ENCODE results near the gene RAB44.

RAB44 gene

DNA sequence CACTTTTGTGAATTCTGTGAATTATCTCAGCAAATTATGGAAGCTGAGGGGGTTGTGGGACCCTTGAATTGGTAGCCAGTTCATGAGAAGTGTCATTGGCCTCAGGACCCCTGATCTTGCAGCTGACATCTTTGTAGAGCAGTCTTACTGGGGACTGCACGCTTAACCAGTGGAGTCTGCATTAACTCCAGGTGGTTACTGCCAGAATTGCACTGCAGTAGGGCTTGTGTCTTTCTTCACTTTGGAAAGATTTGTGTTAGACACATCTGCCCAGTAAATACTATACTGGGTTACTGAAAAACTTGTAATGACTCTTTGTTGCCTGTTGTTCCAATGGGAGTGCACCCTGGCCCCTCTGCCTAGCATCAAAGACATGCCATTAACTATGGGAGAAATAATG, 40.4 kb upstream of the RAB44 start:
- no peak for DNase-seq (ENCODE audit: insufficient read length, low spot score)
- peak; percentile 16 for FAIRE-seq
- TF ChIP-seq PAX5 (IDR thresholded peaks at IDR 0.05; ENCODE audit: insufficient read depth, low read length, severe bottlenecking) (no peak), POLR2AphosphoS5 (IDR thresholded peaks at IDR 0.05; ENCODE audit: low read depth, low read length) (no peak), POU2F2 (IDR thresholded peaks at IDR 0.05; ENCODE audit: low read depth, low read length) (no peak), POLR2A (IDR thresholded peaks at IDR 0.05; ENCODE audit: low read depth, low read length) (no peak), SPI1 (IDR thresholded peaks at IDR 0.05; ENCODE audit: low read depth, low read length) (no peak), TAF1 (IDR thresholded peaks at IDR 0.05; ENCODE audit: low read depth, low read length) (no peak)

- FAIRE-seq: peak; percentile 16
- DNase-seq (ENCODE audit: insufficient read length, low spot score): no peak
- TF ChIP-seq POLR2AphosphoS5 (IDR thresholded peaks at IDR 0.05; ENCODE audit: low read depth, low read length): no peak
- no peak for TF ChIP-seq TAF1 (IDR thresholded peaks at IDR 0.05; ENCODE audit: low read depth, low read length)
- TF ChIP-seq POLR2A (IDR thresholded peaks at IDR 0.05; ENCODE audit: low read depth, low read length): no peak
- TF ChIP-seq SPI1 (IDR thresholded peaks at IDR 0.05; ENCODE audit: low read depth, low read length): no peak
- peak; percentile 26 for TF ChIP-seq PAX5 (IDR thresholded peaks at IDR 0.05; ENCODE audit: insufficient read depth, low read length, severe bottlenecking)
- no peak for TF ChIP-seq POU2F2 (IDR thresholded peaks at IDR 0.05; ENCODE audit: low read depth, low read length)
These were observed 39.6 kb upstream of the RAB44 start for GRCh38 chr6:36657942-36658544.

DNA sequence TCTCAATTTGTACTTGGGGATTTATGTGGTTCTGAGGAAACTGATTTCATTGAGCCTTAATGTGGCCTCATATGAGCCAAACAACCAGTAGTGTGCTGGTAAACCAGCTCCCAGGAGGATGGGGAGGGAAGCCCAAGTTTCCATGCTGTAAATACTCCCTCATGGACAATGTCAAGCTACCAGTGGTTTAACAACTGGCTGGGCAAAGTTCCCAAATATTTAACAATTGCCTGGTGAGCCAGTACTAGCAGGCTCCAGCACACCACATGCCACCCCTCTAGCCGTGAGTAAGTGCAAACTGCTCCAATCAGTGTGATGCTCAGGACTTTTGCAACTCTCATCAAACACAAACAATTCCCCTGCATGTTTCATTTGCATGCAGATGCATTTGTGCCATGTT, 38.4 kb upstream of the RAB44 start:
- no peak for FAIRE-seq
- DNase-seq (ENCODE audit: insufficient read length, low spot score): no peak
- no peak for TF ChIP-seq POLR2A (IDR thresholded peaks at IDR 0.05; ENCODE audit: low read depth, low read length)
- TF ChIP-seq POLR2AphosphoS5 (IDR thresholded peaks at IDR 0.05; ENCODE audit: low read depth, low read length): no peak
- no peak for TF ChIP-seq SPI1 (IDR thresholded peaks at IDR 0.05; ENCODE audit: low read depth, low read length)
- no peak for TF ChIP-seq TAF1 (IDR thresholded peaks at IDR 0.05; ENCODE audit: low read depth, low read length)
- TF ChIP-seq PAX5 (IDR thresholded peaks at IDR 0.05; ENCODE audit: insufficient read depth, low read length, severe bottlenecking): no peak
- TF ChIP-seq POU2F2 (IDR thresholded peaks at IDR 0.05; ENCODE audit: low read depth, low read length): no peak

DNA sequence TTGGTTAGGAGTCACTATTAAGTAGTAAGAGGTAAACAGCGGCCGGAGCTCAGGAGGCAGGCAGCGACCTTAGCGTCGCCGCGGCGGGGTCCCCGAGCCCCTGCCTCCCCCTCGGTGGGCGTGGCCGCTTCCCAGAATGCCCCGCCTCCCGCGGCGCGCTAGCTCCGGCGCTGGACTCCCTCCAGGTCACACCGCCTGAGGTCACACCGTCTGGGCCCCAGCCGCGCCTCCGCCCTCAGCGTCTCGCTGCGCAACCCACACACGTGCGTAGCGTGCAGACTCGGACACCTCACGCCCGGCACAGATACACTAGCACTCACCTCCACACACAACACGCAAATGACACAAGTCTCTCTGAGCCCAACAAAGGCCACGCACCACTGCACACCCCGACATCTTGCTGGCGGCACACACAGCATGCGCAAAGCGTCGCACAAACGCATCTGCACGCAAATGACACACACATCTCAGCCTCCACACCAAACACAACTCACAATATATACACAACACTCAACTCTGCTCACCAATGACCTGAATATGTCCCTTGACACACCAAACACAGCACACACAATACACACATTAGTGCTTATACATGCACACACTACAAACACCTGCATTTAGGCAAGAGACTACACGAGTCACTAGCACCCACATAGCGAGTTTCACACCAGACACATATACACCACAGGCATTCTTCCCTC, 36.7 kb upstream of the RAB44 start:
- no peak for DNase-seq (ENCODE audit: insufficient read length, low spot score)
- TF ChIP-seq POLR2AphosphoS5 (IDR thresholded peaks at IDR 0.05; ENCODE audit: low read depth, low read length) (no peak), POU2F2 (IDR thresholded peaks at IDR 0.05; ENCODE audit: low read depth, low read length) (no peak), POLR2A (IDR thresholded peaks at IDR 0.05; ENCODE audit: low read depth, low read length) (no peak), PAX5 (IDR thresholded peaks at IDR 0.05; ENCODE audit: insufficient read depth, low read length, severe bottlenecking) (no peak), SPI1 (IDR thresholded peaks at IDR 0.05; ENCODE audit: low read depth, low read length) (no peak), TAF1 (IDR thresholded peaks at IDR 0.05; ENCODE audit: low read depth, low read length) (no peak)
- peak; percentile 20 for FAIRE-seq

GRCh38 chr6:36662380-36662779, 35.2 kb upstream of the RAB44 start:
- FAIRE-seq: peak; percentile 23
- DNase-seq (ENCODE audit: insufficient read length, low spot score): no peak
- TF ChIP-seq POLR2AphosphoS5 (IDR thresholded peaks at IDR 0.05; ENCODE audit: low read depth, low read length) (no peak), POLR2A (IDR thresholded peaks at IDR 0.05; ENCODE audit: low read depth, low read length) (no peak), POU2F2 (IDR thresholded peaks at IDR 0.05; ENCODE audit: low read depth, low read length) (no peak), SPI1 (IDR thresholded peaks at IDR 0.05; ENCODE audit: low read depth, low read length) (0 out of 2 replicates have a peak, but pooled peaks have one; percentile 9)

- no peak for DNase-seq (ENCODE audit: insufficient read length, low spot score)
- TF ChIP-seq POLR2A (IDR thresholded peaks at IDR 0.05; ENCODE audit: low read depth, low read length) (no peak), POU2F2 (IDR thresholded peaks at IDR 0.05; ENCODE audit: low read depth, low read length) (no peak), TAF1 (IDR thresholded peaks at IDR 0.05; ENCODE audit: low read depth, low read length) (no peak), SPI1 (IDR thresholded peaks at IDR 0.05; ENCODE audit: low read depth, low read length) (no peak), POLR2AphosphoS5 (IDR thresholded peaks at IDR 0.05; ENCODE audit: low read depth, low read length) (no peak)
- FAIRE-seq: no peak
These were observed 34.8 kb upstream of the RAB44 start for GRCh38 chr6:36662827-36663256.

DNA sequence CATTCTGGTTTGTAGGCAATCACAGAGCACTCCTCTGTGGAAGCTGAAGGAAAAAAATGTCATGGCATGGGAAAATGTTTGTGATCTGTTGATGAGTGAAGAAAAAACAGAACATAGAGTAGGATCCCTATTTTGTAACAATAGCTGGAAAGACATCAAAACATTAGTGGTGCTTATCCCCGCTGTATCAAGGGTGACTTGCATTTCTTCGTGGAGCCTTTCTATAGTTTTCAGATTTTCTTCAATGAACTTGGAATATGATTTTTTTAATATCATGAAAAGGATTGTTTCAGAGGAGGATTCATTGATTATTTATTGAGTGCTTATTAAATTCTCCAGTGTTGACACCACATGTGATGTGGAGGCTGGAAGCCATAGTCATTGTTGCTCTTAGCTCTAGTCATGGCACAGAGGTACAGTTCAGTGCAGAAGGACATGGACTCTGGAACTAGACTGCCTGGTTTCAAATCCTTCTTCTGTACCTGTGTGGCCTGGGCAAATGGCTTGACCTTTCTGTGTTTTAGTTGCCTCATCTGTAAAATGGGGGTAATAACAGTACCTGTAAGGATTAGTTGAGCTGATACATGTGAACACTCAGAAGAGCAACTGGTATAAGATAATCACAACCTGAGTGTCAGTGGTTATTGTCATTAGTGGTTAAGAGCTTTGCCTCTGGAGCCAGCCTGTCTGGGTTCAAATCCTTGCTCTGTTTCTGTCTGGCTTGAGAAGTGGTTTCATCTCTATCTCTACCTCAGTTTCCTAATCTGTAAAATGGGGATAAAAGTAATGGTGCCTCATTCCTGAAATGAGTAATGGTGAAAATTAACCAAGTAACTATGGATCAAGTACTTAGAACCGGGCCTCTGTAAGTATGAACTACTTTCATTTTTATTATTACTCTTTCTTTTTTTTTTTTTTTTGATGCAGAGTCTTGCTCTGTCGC, 33.9 kb upstream of the RAB44 start:
- FAIRE-seq (no peak), DNase-seq (ENCODE audit: insufficient read length, low spot score) (no peak)
- TF ChIP-seq PAX5 (IDR thresholded peaks at IDR 0.05; ENCODE audit: insufficient read depth, low read length, severe bottlenecking) (no peak), POU2F2 (IDR thresholded peaks at IDR 0.05; ENCODE audit: low read depth, low read length) (no peak), SPI1 (IDR thresholded peaks at IDR 0.05; ENCODE audit: low read depth, low read length) (peak; percentile 51)

GRCh38 chr6:36665180-36665579, 32.4 kb upstream of the RAB44 start:
- TF ChIP-seq PAX5 (IDR thresholded peaks at IDR 0.05; ENCODE audit: insufficient read depth, low read length, severe bottlenecking): no peak
- no peak for TF ChIP-seq POU2F2 (IDR thresholded peaks at IDR 0.05; ENCODE audit: low read depth, low read length)
- no peak for TF ChIP-seq SPI1 (IDR thresholded peaks at IDR 0.05; ENCODE audit: low read depth, low read length)
- TF ChIP-seq POLR2AphosphoS5 (IDR thresholded peaks at IDR 0.05; ENCODE audit: low read depth, low read length): no peak
- TF ChIP-seq POLR2A (IDR thresholded peaks at IDR 0.05; ENCODE audit: low read depth, low read length): no peak
- no peak for TF ChIP-seq TAF1 (IDR thresholded peaks at IDR 0.05; ENCODE audit: low read depth, low read length)

DNA sequence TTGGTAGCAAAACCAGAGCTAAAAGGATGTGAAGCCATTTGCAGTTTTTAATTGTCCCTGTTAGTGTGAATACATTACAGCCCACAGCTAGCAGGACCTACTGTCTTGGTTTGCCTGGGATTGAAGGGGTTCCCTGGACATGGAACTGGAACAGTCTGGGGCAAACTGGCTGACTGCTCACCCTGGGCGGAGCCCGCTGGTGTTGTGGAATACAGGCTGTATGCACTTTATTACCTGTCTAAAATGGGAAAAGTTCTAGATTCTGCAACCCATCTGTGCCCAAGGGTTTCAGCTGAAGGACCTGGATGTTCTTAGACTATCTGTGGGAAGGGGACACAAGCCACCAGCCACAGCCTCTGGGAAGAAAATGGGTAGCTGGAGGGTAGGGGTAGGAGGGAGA, 31.3 kb upstream of the RAB44 start:
- FAIRE-seq (peak; percentile 16), DNase-seq (ENCODE audit: insufficient read length, low spot score) (no peak)
- TF ChIP-seq POU2F2 (IDR thresholded peaks at IDR 0.05; ENCODE audit: low read depth, low read length) (no peak), POLR2A (IDR thresholded peaks at IDR 0.05; ENCODE audit: low read depth, low read length) (no peak), POLR2AphosphoS5 (IDR thresholded peaks at IDR 0.05; ENCODE audit: low read depth, low read length) (no peak), TAF1 (IDR thresholded peaks at IDR 0.05; ENCODE audit: low read depth, low read length) (no peak), PAX5 (IDR thresholded peaks at IDR 0.05; ENCODE audit: insufficient read depth, low read length, severe bottlenecking) (no peak), SPI1 (IDR thresholded peaks at IDR 0.05; ENCODE audit: low read depth, low read length) (no peak)

More at GRCh38 chr6:36665180-36665579, 32.4 kb upstream of the RAB44 start:
- no peak for FAIRE-seq
- DNase-seq (ENCODE audit: insufficient read length, low spot score): no peak

Measured in GM12891 (cell line).